NAMALWA (cell line): ENCODE data around the gene CHAF1B.
"Not testable (repeated sequence)": the region's sequence is repeated elsewhere in the genome, so short reads cannot be mapped to it uniquely, and the experiment has no call there.

ENCODE experiments used
- DNase-seq: peaks from one replicate; pipeline ENCODE4 v3.0.0-alpha.2; 2015; ENCODE audit warnings: low spot score

The CHAF1B gene

GRCh38 chr21:36385233-36386030 is at the start of gene CHAF1B:
Gene CHAF1B, plus strand, starts transcription at chr21:36385392. Its CDS starts 745 bp downstream, at chr21:36386137.
- peak; percentile 84 for DNase-seq

- DNase-seq, result no peak
These were observed 48.1 kb upstream of the CHAF1B start for GRCh38 chr21:36337099-36337509.

DNA sequence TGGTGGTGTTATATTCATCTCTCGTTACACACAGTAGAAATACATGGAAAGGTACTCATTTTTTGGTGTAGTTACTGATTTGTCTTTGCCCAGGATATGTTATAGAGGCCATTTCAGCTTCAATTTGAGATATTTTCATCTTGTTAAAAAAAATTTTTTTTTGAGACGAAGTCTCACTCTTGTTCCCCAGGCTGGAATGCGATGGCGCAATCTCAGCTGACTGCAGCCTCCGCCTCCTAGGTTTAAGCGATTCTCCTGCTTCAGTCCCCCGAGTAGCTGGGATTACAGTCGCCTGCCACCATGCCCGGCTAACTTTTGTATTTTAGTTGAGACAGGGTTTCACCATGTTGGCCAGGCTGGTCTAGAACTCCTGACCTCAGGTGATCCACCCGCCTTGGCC is 46.2 kb upstream of the CHAF1B start:
- DNase-seq, result no peak

DNA sequence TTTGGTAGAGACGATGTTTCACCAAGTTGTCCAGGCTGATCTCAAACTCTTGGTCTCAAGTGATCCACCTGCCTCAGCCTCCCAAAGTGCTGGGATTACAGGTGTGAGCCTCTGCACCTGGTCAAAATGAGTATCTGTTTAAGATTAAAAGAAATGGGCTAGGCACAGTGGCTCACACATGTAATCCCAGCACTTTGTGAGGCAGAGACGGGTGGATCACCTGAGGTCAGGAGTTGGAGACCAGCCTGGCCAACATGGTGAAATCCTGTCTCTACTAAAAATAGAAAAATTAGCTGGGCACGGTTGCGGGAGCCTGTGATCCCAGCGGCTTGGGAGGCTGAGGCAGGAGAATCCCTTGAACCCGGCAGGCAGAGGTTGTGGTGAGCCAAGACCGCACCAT is 42.6 kb upstream of the CHAF1B start:
- not testable (repeated sequence) for DNase-seq

- DNase-seq, result no peak
These were observed 40.3 kb upstream of the CHAF1B start for GRCh38 chr21:36344931-36345330.

GRCh38 chr21:36347278-36347961 is 37.8 kb upstream of the CHAF1B start:
- DNase-seq, result no peak

DNA sequence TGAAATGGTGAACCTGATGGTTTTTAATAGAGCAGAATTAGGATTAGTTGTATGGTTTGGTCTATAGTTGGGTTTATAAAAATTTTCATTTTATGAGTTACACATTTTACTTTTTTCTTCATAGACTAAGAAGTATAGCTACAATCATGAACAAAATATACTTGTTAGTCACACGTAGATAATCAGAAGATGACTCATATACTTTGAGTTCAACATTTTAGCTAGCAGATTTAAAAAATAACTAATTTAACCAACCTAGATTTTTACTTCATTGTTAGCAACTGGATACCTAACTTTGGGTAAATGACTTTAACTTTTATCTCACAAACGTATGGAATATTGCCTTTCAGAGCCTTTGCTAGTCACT is 37.2 kb upstream of the CHAF1B start:
- no peak for DNase-seq

DNA sequence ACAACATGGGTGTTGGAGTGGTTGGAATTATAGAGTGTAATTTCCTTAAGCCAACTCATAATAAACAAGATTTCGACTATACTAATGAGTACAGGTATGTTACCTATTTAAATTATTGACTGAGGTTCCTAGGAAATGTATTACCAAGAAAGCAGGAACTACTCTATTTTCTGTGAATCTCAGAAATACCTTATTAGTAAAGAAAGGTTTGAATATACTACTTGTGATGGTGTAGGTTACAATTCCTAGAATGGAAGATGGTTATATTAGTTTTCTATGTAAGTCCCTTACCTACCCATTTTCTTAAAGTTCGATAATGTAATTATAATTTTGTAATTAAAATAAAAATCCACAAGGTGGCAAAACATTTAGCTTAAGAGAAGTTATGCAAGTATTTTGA is 35.9 kb upstream of the CHAF1B start:
- no peak for DNase-seq

DNA sequence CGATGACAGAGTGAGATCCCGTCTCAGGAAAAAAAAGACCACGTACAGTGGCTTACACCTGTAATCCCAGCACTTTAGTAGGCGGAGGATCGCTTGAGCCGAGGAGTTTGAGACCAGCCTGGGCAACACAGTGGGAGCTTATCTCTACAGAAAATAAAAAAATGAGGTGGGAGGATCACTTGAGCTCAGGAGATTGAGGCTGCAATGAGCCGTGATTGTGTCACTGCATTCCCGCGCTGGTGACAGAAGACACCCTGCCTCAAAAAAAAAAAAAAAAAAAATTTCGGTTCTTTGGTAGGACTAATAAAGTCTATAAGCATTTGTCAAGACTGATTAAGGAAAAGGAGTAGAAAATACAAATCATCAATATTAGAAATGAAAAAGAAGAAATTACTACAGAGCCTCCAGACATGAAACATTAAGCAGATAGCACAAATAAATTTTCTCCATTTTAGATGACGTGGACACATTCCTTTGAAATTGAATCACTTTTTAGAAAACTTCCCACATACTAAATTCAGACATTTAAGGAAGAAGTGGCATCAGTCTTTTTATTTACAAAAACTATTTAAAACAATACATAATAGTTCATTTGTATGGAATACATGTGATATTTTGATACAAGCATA is 34.8 kb upstream of the CHAF1B start:
- no peak for DNase-seq

DNA sequence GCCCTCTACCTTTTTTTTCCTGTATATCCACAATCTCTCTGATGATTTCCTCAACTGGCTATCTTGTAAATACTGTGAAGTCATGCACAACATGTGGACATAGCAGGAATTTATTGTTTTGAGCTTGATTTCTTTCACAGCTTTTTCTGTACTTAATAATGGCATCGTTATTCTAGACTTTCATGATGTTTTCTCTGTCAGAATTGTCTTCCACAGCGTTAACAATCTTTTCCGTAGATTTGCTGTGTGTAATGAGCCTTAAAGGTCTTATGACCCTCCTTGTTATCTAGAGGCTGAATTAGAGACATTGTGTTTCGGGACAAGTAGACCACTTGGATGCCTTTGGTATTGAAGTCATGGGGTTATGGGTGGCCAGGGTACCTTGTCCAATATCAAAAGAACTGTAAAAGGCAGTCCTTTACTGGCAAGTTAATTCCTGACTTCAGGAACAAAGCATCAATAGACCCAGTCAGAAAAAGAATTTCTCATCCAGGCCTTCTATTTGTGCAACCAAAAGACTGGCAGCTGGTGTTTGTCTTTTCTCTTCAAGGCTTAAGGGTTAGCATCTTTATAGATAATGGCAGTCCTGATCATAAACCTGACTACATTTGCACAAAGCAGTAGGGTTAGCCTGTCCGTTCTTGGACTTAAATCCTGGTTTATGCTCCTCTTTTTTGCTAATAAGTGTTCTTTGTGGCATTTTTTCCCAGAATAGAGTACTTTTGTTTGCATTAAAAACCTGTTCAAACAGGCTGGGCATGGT is 30.1 kb upstream of the CHAF1B start:
- DNase-seq, result no peak

- no peak for DNase-seq
These were observed 29.3 kb upstream of the CHAF1B start for GRCh38 chr21:36355868-36356267.

DNA sequence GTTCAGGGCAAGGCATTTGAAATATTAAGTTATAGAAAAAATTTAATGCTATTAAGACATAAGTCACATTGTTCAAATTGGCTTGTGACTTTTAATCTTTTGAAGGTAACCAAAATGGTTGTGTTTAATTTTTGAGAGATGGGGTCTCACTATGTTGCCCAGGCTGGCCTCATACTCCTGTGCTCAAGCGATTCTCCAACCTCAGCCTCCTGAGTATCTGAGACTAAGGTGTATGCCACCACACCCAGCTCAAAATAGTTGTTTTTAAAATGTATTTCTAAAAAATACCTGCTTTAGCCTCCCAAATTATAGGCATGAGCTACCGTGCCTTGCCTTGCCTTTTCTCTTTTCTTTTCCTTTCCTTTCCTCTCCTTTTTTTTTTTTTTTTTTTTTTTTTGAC is 26.0 kb upstream of the CHAF1B start:
- DNase-seq, result no peak

GRCh38 chr21:36369064-36369685 is 16.0 kb upstream of the CHAF1B start:
- no peak for DNase-seq

DNA sequence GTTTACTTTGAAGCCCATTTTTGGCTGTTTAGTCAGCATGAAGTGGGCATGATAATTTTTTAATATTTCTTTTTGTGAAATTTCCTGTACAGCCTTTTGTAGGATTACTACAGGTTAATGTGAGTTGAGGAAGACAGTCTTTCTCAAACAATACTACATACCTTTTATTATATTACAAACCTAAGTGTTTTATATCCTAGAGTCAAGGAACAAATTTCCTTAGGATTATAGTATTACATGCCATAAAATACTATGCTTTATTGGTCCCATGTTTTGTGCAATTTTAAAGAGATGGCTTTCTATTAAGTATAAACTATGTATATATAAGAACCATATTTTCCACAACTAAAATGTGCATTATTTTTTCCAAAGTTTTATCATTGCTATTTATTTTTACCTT is 9.2 kb upstream of the CHAF1B start:
- no peak for DNase-seq

DNA sequence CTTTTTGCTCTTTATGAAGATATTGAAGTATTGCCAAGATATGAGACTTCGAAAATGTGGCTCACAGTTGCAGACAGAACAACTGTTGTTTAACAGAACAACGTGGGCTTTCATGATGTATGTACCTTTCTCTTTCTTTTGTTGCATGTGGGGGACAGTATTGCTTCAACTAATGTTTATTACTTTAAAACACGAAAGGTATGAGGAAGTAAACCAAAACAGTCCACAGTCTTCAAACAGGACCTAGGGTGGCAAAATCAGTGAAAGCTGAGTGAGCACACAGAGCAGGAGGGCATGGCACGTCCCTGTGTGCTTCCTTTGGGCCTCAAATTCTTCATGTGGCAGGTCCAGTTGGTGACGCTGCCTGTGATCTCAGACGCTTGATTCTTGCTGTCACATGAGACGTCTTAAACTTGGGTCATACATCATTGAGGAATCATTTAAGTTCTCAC is 7.8 kb upstream of the CHAF1B start:
- DNase-seq, result no peak

DNA sequence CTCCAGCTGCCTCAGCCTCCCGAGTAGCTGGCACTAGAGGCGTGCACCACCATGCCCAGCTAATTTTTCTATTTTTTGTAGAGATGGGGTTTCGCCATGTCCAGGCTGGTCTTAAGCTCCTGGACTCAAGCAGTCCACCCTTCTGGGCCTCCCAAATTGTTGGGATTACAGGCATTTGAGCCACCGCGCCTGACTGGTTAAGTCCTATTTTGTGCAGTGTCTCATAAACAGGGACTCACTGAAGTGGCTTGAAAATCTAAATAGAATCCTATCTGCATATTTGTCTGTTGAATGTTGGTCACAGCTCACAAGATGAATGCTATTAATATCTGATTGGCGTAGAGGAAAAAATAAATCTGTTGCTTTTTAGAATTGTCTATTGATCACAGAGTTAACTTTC is 5.9 kb upstream of the CHAF1B start:
- no peak for DNase-seq

GRCh38 chr21:36381841-36382589 is 3.2 kb upstream of the CHAF1B start:
- DNase-seq, result no peak

DNA sequence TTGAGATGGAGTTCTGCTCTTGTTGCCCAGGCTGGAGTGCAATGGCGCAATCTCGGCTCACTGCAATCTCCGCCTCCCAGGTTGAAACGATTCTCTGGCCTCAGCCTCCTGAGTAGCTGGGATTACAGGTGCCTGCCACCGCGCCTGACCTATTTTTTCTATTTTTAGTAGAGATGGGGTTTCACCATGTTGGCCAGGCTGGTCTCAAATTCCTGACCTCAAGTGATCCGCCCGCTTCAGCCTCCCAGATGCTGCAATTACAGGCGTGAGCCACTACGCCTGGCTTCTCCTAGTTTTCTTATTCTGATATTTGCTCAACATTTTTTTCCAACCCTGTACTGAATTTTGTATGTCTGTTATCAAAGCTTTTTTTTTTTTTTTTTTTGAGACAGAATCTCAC is 2.5 kb upstream of the CHAF1B start:
- DNase-seq, result not testable (repeated sequence)

- DNase-seq, result no peak
These were observed 333 bp upstream of the CHAF1B start for GRCh38 chr21:36384885-36385232.

GRCh38 chr21:36386031-36386642 is 945 bp downstream of the CHAF1B start:
- no peak for DNase-seq

DNA sequence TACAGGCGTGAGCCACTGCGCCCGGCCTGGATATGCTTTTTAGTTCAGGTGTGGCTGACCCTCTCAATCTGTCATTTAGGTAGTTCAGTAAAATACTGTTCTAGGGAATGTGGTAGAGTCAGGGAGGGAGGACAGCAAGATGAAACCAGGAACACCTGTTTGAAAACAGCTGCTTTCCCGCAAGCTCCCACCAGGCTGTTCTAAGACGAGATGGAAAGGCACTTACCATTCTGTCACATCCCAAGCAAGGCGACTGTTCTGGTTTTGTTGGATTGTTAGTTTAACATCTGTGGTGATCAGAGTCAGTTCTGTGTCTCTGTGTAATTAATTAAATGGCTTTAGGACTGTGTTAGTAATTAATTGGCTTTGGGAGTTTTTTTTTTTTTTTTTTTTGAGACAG is 2.9 kb downstream of the CHAF1B start:
- no peak for DNase-seq
